ENCODE measurements around the gene SLC2A13. TPM values are rescaled to one million over a fixed set of nuclear protein-coding genes. Genes with fewer than 3 reads are reported as not detected.

The SLC2A13 gene
- total RNA-seq, 1 experiment from 2014 or later, result 7.0 TPM

- no peak overlapping the region for H3K4me3 Mint-ChIP-seq
- no peaks in the 10 kb centered on the region for H3K27me3 ChIP-seq (ENCODE audit: insufficient read depth, low read length)
- no peak overlapping the region for H3K27ac ChIP-seq (ENCODE audit: insufficient read length, low read depth, low read length)
- H2AFZ ChIP-seq (ENCODE audit: low read length), result no peak overlapping the region
- H3K18ac ChIP-seq (ENCODE audit: insufficient read length, low read depth, low read length), result no peak overlapping the region
- no peaks in the 10 kb centered on the region for H3K4me1 ChIP-seq (ENCODE audit: insufficient read depth, low read length)
- no peak overlapping the region for H2BK5ac ChIP-seq (ENCODE audit: insufficient read length, low read length)
- 0 out of 2 replicates have a peak, but pooled peaks cover 2% of the 10 kb centered on the region for H3K27me3 Mint-ChIP-seq (ENCODE audit: low read depth)
- no peak overlapping the region for H2BK120ac ChIP-seq (ENCODE audit: low read depth, low read length, poor library complexity, severe bottlenecking)
- no peak overlapping the region for H2AK5ac ChIP-seq (ENCODE audit: insufficient read length, low read length)
- no peak overlapping the region for H3T11ph ChIP-seq (ENCODE audit: low read length)
- no peak overlapping the region for H3K56ac ChIP-seq (ENCODE audit: insufficient read length, low read depth, low read length)
- peaks cover 6% of the 10 kb centered on the region for H3K9me3 ChIP-seq (ENCODE audit: control insufficient read depth, low read depth, low read length)
- no peak for DNase-seq
- peaks cover 41 to 48% of the 10 kb centered on the region in 2 experiments for H3K9me3 Mint-ChIP-seq
- no peak overlapping the region for H3K9ac ChIP-seq (ENCODE audit: extremely low read depth, insufficient read length, low read length)
- no peak overlapping the region for H3K4me2 ChIP-seq (ENCODE audit: insufficient read depth, insufficient read length, low read length)
- H3K23me2 ChIP-seq (ENCODE audit: insufficient read length, low read depth, low read length, poor library complexity, severe bottlenecking), result no peaks in the 10 kb centered on the region
- peaks cover 48 to 49% (median 49%) of the 10 kb centered on the region in 3 experiments for H3K36me3 Mint-ChIP-seq (ENCODE audit: insufficient read depth in 1 of 3, low read depth in 3 of 3)
- no peak overlapping the region for H2BK20ac ChIP-seq (ENCODE audit: low read depth, low read length, poor library complexity, severe bottlenecking)
- peaks cover 0 to 9% of the 10 kb centered on the region in 2 experiments; a peak in 2 of 4 replicates for H3K4me1 Mint-ChIP-seq
- H3K79me1 ChIP-seq (ENCODE audit: insufficient read depth, low read depth, low read length, poor library complexity, severe bottlenecking), result no peaks in the 10 kb centered on the region
- H4K91ac ChIP-seq (ENCODE audit: insufficient read length, low read depth, low read length), result no peak overlapping the region
- no peak overlapping the region for H4K5ac ChIP-seq (ENCODE audit: insufficient read length, low read depth, low read length)
- H3K23ac ChIP-seq (ENCODE audit: insufficient read length, low read depth, low read length), result no peak overlapping the region
- no peak overlapping the region for H3K14ac ChIP-seq (ENCODE audit: insufficient read depth, low read length)
- H3K4ac ChIP-seq (ENCODE audit: low read depth, low read length), result no peak overlapping the region
- TF ChIP-seq CTCF (conservative IDR thresholded peaks at IDR 0.05), result no peak
- no peak overlapping the region for H2BK12ac ChIP-seq (ENCODE audit: insufficient read length, low read depth, low read length)
- H2BK15ac ChIP-seq (ENCODE audit: low read depth, low read length), result no peak overlapping the region
- no peak overlapping the region for H4K8ac ChIP-seq (replicated peaks; ENCODE audit: insufficient read length, low read depth, low read length)
- H3K79me2 ChIP-seq (ENCODE audit: insufficient read depth, low read length), result no peaks in the 10 kb centered on the region
- H3K27ac Mint-ChIP-seq, result no peak overlapping the region
- no peaks in the 10 kb centered on the region for H4K20me1 ChIP-seq (ENCODE audit: control insufficient read depth, insufficient read depth, insufficient read length)
Measured at GRCh38 chr12:40001406-40001805, 104.5 kb downstream of the SLC2A13 start.
